Measurements from ENCODE around the gene PABPC1L. TPM values are rescaled to one million over a fixed set of nuclear protein-coding genes. Genes with fewer than 3 reads are reported as not detected.

The PABPC1L gene
- total RNA-seq, 6 experiments from 2014 or later, result 14.4 to 22.4 (median 16.6) TPM

DNA sequence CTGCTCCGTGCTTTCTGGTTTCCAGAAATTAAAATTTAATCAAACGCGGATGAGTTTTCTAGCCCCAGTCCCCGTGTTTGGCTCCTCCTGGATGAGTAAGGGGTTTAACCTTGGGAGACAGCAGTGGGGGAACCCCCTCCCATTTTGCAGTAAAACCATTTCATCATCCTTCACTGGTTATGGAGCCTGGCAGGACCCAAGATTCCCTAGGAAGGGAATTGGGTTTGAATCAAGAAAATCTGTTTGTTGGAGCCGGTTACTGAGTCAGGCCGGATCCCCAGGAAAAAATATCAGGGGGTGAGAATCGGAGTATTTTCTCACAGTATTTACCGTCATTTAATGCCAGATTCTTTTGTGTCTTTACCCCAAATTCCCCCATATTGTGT, 23.6 kb upstream of the PABPC1L start:
- H3K9me3 Mint-ChIP-seq, result no peaks in the 10 kb centered on the region
- peaks cover 49% of the 10 kb centered on the region for H3K4me1 Mint-ChIP-seq (ENCODE audit: low read depth)
- no peak for DNase-seq
- TF ChIP-seq, protein P1, sequence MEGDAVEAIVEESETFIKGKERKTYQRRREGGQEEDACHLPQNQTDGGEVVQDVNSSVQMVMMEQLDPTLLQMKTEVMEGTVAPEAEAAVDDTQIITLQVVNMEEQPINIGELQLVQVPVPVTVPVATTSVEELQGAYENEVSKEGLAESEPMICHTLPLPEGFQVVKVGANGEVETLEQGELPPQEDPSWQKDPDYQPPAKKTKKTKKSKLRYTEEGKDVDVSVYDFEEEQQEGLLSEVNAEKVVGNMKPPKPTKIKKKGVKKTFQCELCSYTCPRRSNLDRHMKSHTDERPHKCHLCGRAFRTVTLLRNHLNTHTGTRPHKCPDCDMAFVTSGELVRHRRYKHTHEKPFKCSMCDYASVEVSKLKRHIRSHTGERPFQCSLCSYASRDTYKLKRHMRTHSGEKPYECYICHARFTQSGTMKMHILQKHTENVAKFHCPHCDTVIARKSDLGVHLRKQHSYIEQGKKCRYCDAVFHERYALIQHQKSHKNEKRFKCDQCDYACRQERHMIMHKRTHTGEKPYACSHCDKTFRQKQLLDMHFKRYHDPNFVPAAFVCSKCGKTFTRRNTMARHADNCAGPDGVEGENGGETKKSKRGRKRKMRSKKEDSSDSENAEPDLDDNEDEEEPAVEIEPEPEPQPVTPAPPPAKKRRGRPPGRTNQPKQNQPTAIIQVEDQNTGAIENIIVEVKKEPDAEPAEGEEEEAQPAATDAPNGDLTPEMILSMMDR (IDR thresholded peaks at IDR 0.05), result peak; percentile 29; the same call in 1 of the 2 replicates
- H3K4me3 Mint-ChIP-seq, result peak overlapping the region; percentile 96
- peaks cover 5% of the 10 kb centered on the region for H3K27me3 Mint-ChIP-seq (ENCODE audit: insufficient read depth)
- H3K36me3 Mint-ChIP-seq (ENCODE audit: low read depth), result peaks cover 28% of the 10 kb centered on the region
- peak overlapping the region; percentile 92 for H3K27ac Mint-ChIP-seq

DNA sequence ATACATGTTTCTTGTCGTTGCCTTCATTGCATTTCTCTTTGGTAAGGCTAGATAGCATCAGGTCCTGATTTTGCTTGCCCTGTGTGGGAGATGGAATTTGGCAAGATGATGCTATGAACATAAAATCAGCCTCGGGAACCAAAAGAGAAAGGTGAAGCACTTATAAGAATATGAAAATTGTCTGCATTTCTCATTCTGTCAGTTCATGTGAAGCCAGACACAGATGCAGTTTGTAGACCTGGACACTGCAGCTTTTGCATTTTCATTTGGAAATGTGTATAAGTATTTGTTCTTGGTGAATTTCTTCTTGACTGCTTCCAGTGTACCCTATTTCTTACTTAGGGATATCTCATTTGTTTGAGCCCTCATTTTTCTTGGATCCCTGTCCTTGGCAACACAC, 23.0 kb upstream of the PABPC1L start:
- peaks cover 5% of the 10 kb centered on the region for H3K27me3 Mint-ChIP-seq (ENCODE audit: insufficient read depth)

DNA sequence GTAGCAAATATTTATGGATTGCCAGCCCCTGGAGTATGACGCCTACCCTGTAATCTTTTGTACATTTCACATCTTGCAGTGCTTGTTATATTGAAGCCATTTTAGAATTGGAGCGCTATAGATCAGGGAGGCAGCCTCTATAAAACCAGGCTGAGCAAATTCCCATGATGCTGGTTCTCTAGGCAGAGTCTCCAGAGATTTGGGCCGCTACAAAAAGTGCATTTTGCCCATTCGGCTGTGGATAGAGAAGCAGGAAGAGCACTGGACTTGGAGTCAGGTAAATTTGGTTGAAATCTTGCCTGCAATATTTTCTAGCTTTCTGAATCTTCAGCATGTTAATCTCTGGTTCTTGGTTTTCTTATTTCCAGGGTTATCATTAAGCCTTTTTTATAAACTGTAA, 22.4 kb upstream of the PABPC1L start:
- Mint-ChIP-seq H3K4me3 (peak overlapping the region; percentile 96), H3K27me3 (ENCODE audit: insufficient read depth) (peaks cover 2% of the 10 kb centered on the region), H3K9me3 (no peaks in the 10 kb centered on the region), H3K4me1 (ENCODE audit: low read depth) (peaks cover 49% of the 10 kb centered on the region), H3K27ac (no peak overlapping the region; the same call in 1 of the 2 replicates), H3K36me3 (ENCODE audit: low read depth) (peaks cover 34% of the 10 kb centered on the region)
- TF ChIP-seq, protein P1 (IDR thresholded peaks at IDR 0.05), result no peak
- no peak for DNase-seq

More for the DNA sequence above, 23.0 kb upstream of the PABPC1L start:
- Mint-ChIP-seq H3K4me3 (peak overlapping the region; percentile 96), H3K27ac (peak overlapping the region; percentile 92), H3K9me3 (no peaks in the 10 kb centered on the region), H3K36me3 (ENCODE audit: low read depth) (peaks cover 29% of the 10 kb centered on the region), H3K4me1 (ENCODE audit: low read depth) (peaks cover 49% of the 10 kb centered on the region)
- TF ChIP-seq, protein P1 (IDR thresholded peaks at IDR 0.05), result no peak
- no peak for DNase-seq

DNA sequence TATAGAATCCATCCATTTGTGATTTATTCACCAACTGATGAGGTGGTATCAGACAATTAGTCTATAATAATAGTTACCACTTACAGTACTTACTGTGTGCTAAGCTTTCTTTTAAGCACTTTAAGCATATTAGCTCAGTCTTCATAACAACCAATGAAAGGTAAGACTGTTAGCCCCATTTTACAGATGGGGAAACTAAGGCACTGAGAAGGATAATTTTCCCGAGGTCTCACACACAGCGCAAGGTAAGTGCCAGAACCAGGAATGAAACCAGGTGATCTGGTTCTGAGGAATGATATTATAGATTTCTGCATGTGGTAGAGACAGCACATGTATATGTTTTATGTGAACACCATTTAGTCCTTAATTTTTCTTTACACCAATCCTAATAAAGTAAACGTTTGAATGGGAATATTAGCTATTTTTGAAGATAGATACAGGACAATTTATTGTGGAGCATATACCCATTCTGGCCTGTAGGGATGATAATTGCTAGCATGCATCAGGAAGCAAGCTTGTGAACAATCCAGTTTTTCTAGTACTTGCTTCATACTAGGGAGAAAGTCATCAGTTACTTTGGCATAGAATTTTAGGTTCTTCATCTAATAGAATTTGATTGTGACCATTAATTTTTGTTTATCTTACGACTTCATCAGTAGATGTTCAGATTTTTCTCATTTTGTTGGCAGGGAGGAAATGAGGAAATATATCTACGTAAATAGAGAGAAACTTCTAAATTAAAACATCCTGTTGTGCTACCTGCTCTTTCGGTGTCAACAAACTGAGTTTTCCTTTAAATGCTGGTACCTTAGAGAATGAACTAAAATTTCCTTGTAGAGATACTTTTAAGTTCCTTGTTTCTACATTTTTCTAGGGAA, 21.4 kb upstream of the PABPC1L start:
- Mint-ChIP-seq H3K9me3 (no peaks in the 10 kb centered on the region), H3K4me3 (peak overlapping the region; percentile 41), H3K36me3 (ENCODE audit: low read depth) (peaks cover 34% of the 10 kb centered on the region), H3K27ac (no peak overlapping the region; the same call in 1 of the 2 replicates), H3K4me1 (ENCODE audit: low read depth) (peaks cover 49% of the 10 kb centered on the region), H3K27me3 (ENCODE audit: insufficient read depth) (peaks cover 2% of the 10 kb centered on the region)
- TF ChIP-seq, protein P1 (IDR thresholded peaks at IDR 0.05), result peak; percentile 65
- peak; percentile 31 for DNase-seq

DNA sequence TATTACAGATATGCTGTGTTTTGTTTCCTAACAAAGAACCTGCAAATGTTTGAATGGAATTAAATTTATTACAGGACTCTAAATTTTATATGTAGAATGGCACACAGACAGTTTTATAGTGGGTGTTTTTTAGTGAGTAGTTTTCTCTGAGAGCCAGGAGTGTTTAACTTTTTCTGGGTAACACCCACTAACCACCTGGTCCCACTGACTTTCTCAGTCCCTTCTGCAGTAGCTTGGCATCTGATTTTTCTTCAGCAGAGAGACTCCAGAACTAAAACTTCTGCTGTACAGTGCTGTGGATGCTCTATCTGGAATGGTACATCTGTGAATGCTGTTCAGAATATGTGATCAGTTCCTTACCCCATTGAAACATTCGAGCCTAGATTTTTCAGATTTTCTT, 18.0 kb upstream of the PABPC1L start:
- peaks cover 1% of the 10 kb centered on the region; the same call in 1 of the 2 replicates for H3K27me3 Mint-ChIP-seq (ENCODE audit: insufficient read depth)
- peaks cover 62% of the 10 kb centered on the region for H3K4me1 Mint-ChIP-seq (ENCODE audit: low read depth)
- TF ChIP-seq, protein P1 (IDR thresholded peaks at IDR 0.05), result no peak
- H3K36me3 Mint-ChIP-seq (ENCODE audit: low read depth), result peaks cover 31% of the 10 kb centered on the region
- no peak overlapping the region for H3K4me3 Mint-ChIP-seq
- DNase-seq, result no peak
- H3K9me3 Mint-ChIP-seq, result no peaks in the 10 kb centered on the region
- no peak overlapping the region; the same call in 1 of the 2 replicates for H3K27ac Mint-ChIP-seq

All from HFFc6 (cell line).